B cell (primary cell): ENCODE results near the gene ARHGAP42. TPM values are rescaled to one million over a fixed set of nuclear protein-coding genes. Genes with fewer than 3 reads are reported as not detected.

ENCODE experiments used
- ATAC-seq: fragments of 200-7000 bp; cut with Tn5 transposase; one replicate; pipeline ENCODE4 v1.10.0; 2021; ENCODE audit warnings: low read depth, mild to moderate bottlenecking, moderate number of reproducible peaks, moderate library complexity
- CTCF ChIA-PET: fragments of 350-600 bp; sonication (Branson Sonifier 250); formaldehyde crosslinking; loops from one replicate; lab custom pipeline; 2021; ENCODE audit warnings: antibody characterized with exemption, inconsistent platforms; lab: Charles Lee
- POLR2A ChIA-PET: fragments of 350-600 bp; sonication (Branson Sonifier 250); formaldehyde crosslinking; loops from one replicate; lab custom pipeline; 2021; ENCODE audit warnings: antibody characterized with exemption; lab: Charles Lee
- DNase-seq: peaks from one replicate; pipeline ENCODE4 v3.0.0; 2013
- H2AFZ ChIP-seq: 2 replicates; pipeline ENCODE4 v1.6.1; 2012; ENCODE audit warnings: mild to moderate bottlenecking, low read depth, low read length; ENCODE audit not compliant: insufficient read depth, poor library complexity, severe bottlenecking
- H3K27ac ChIP-seq, 2 donors: 1 replicate in 1 of 2; 2 replicates in 1 of 2; pipeline ENCODE4 v1.5.1; 2012 to 2013; ENCODE audit warnings: low read length in 2 of 2, mild to moderate bottlenecking in 2 of 2, moderate library complexity in 1 of 2
- H3K27me3 ChIP-seq, 4 experiments: fragments of 200-600 bp in 1 of 4; sonication (generic) in 1 of 4; replicated peaks in 1 of 4; 1 replicate in 2 of 4; 2 replicates in 2 of 4; pipeline versions ENCODE4 v1.6.1 to v1.7.0; 2013 to 2016; ENCODE audit warnings: low read length in 3 of 4, mild to moderate bottlenecking in 2 of 4, mixed read lengths in 1 of 4, moderate library complexity in 1 of 4; ENCODE audit not compliant: insufficient read depth in 4 of 4, control insufficient read depth in 3 of 4; ENCODE audit errors: control extremely low read depth in 1 of 4
- H3K36me3 ChIP-seq, 2 experiments: replicated peaks in 1 of 2; 1 replicate in 1 of 2; 2 replicates in 1 of 2; pipeline versions ENCODE4 v1.6.1 to v1.7.1; 2013; ENCODE audit warnings: low read length in 1 of 2; ENCODE audit not compliant: insufficient read depth in 2 of 2, control insufficient read depth in 1 of 2; ENCODE audit errors: control extremely low read depth in 1 of 2, extremely low read depth in 1 of 2
- H3K4me1 ChIP-seq, 2 donors: fragments of 200-600 bp in 1 of 2; sonication (generic) in 1 of 2; 1 replicate in 1 of 2; 2 replicates in 1 of 2; pipeline versions ENCODE4 v1.5.1 to v1.6.1; 2013 to 2017; ENCODE audit warnings: low read length in 2 of 2; ENCODE audit not compliant: control insufficient read depth in 2 of 2, insufficient read depth in 2 of 2
- H3K4me2 ChIP-seq: replicated peaks from 2 replicates; pipeline ENCODE3; 2012; ENCODE audit warnings: mild to moderate bottlenecking, low read depth, low read length; ENCODE audit not compliant: poor library complexity, severe bottlenecking
- H3K4me3 ChIP-seq, 5 experiments: fragments of 200-600 bp in 1 of 5; sonication (generic) in 1 of 5; 1 replicate in 3 of 5; 2 replicates in 2 of 5; pipeline versions ENCODE4 v1.5.1 to v1.7.0; 2011 to 2016; ENCODE audit warnings: low read length in 4 of 5, mild to moderate bottlenecking in 4 of 5, low read depth in 2 of 5, control low read depth in 1 of 5, moderate library complexity in 1 of 5; ENCODE audit not compliant: insufficient read depth in 1 of 5; ENCODE audit errors: control extremely low read depth in 1 of 5, extremely low read depth in 1 of 5
- H3K79me2 ChIP-seq: fragments of 200-600 bp; sonication (generic); one replicate; pipeline ENCODE4 v1.6.0; 2016; ENCODE audit warnings: low read length; ENCODE audit not compliant: control insufficient read depth, insufficient read depth
- H3K9ac ChIP-seq: fragments of 200-600 bp; sonication (generic); 2 replicates; pipeline ENCODE4 v1.6.1; 2017; ENCODE audit warnings: mild to moderate bottlenecking, low read length, moderate library complexity
- H3K9me3 ChIP-seq, 3 donors: one replicate each; pipeline versions ENCODE4 v1.6.1 to v1.7.1; 2013; ENCODE audit warnings: low read length in 2 of 3; ENCODE audit not compliant: control insufficient read depth in 2 of 3, insufficient read depth in 1 of 3; ENCODE audit errors: control extremely low read depth in 1 of 3
- H4K20me1 ChIP-seq: 2 replicates; pipeline ENCODE4 v1.6.0; 2012; ENCODE audit warnings: mild to moderate bottlenecking, low read length; ENCODE audit not compliant: insufficient read depth, control insufficient read depth, poor library complexity, severe bottlenecking
- H3K27ac Mint-ChIP-seq: one replicate; pipeline ENCODE4 v1.8.0; 2021; ENCODE audit warnings: mixed read lengths
- H3K27me3 Mint-ChIP-seq: one replicate; pipeline ENCODE4 v1.8.0; 2021; ENCODE audit warnings: mixed read lengths
- H3K4me1 Mint-ChIP-seq: one replicate; pipeline ENCODE4 v1.8.0; 2021; ENCODE audit warnings: mixed read lengths
- H3K4me3 Mint-ChIP-seq: one replicate; pipeline ENCODE4 v1.8.0; 2021; ENCODE audit warnings: mixed read lengths
- H3K9me3 Mint-ChIP-seq: one replicate; pipeline ENCODE4 v1.8.0; 2022; ENCODE audit warnings: mixed read lengths; ENCODE audit not compliant: insufficient read depth
- CTCF ChIP-seq: fragments of 200-600 bp; IDR thresholded peaks from one replicate; pipeline ENCODE4 v1.8.0; 2022; ENCODE audit warnings: antibody characterized with exemption, mild to moderate bottlenecking
- EZH2 ChIP-seq: IDR thresholded peaks from 2 replicates; pipeline ENCODE4 v1.6.1; 2012; ENCODE audit warnings: borderline replicate concordance, low read depth, mild to moderate bottlenecking, moderate library complexity, low read length; ENCODE audit not compliant: insufficient read depth, poor library complexity, severe bottlenecking
- WGBS: methylation state at CpG from one replicate; pipeline ENCODE4 v1.1.5; 2013; ENCODE audit warnings: missing lambda C conversion rate; ENCODE audit not compliant: insufficient coverage; 5-methylcytosine and 5-hydroxymethylcytosine counted together
- intact Hi-C: fragments of 100-400 bp; cut with micrococcal nuclease; formaldehyde crosslinking; loops from one replicate; pipeline ENCODE4 v1.10.0; 2022
- polyA plus RNA-seq: library from polyadenylated mRNA; depleted of rRNA; stranded (reverse); fragments of >200 nt; gene quantifications from 2 replicates; pipeline ENCODE4 v1.2.3, GENCODE V29; 2012
- total RNA-seq, 2 donors: library from RNA; stranded (reverse); fragments of 120-200 nt in 1 of 2; gene quantifications; 1 replicate in 1 of 2; 2 replicates in 1 of 2; pipeline versions ENCODE4 v1.2.3 to v1.2.4, GENCODE V29; 2013 to 2022

Gene ARHGAP42
- total and polyA plus RNA-seq, 2 donors (not counting 1 experiment from before 2014, with no cell fraction given) = 3.8 to 4.9 TPM

- Histone ChIP-seq H3K36me3 (peaks cover 0 to 2% of the 10 kb centered on the region in 2 experiments), H3K79me2 (no peaks in the 10 kb centered on the region), H3K4me3 (no peak overlapping the region), H3K9me3 (no peaks in the 10 kb centered on the region), H2AFZ (no peak overlapping the region), H3K4me2 (no peak overlapping the region), H3K27me3 (no peaks in the 10 kb centered on the region), H4K20me1 (no peaks in the 10 kb centered on the region), H3K9ac (no peak overlapping the region), H3K4me1 (no peaks in the 10 kb centered on the region), H3K27ac (no peak overlapping the region)
- Mint-ChIP-seq H3K4me1 (no peaks in the 10 kb centered on the region), H3K27ac (no peak overlapping the region), H3K27me3 (no peaks in the 10 kb centered on the region), H3K9me3 (no peaks in the 10 kb centered on the region), H3K4me3 (no peak overlapping the region)
- TF ChIP-seq EZH2 (no peak), CTCF (no peak)
- CTCF ChIA-PET = interaction anchor here (0.8 kb wide), 1 partner anchor 13 kb away, joined by 3 read pairs; no protein-coding TSS in a partner anchor
- ATAC-seq (no peak), DNase-seq (no peak)
- intact Hi-C loops = no loop called here
- WGBS = 71% methylated on average over 1 of the region's 2 CpGs
- POLR2A ChIA-PET = no interaction called here
Measured at GRCh38 chr11:100991541-100991940, 304.5 kb downstream of the ARHGAP42 start.

GRCh38 chr11:100994966-100995365 is 307.9 kb downstream of the ARHGAP42 start:
- Mint-ChIP-seq H3K4me3 (no peak overlapping the region), H3K4me1 (no peaks in the 10 kb centered on the region), H3K9me3 (no peaks in the 10 kb centered on the region), H3K27me3 (no peaks in the 10 kb centered on the region), H3K27ac (no peak overlapping the region)
- no peak overlapping the region for H3K4me3 ChIP-seq
- no peaks in the 10 kb centered on the region for H3K79me2 ChIP-seq
- H4K20me1 ChIP-seq = no peaks in the 10 kb centered on the region
- ChIA-PET CTCF (no interaction called here), POLR2A (no interaction called here)
- no peak overlapping the region for H3K27ac ChIP-seq
- DNase-seq (no peak), ATAC-seq (no peak)
- no peaks in the 10 kb centered on the region for H3K4me1 ChIP-seq
- TF ChIP-seq EZH2 = no peak
- TF ChIP-seq CTCF = no peak
- no peaks in the 10 kb centered on the region for H3K27me3 ChIP-seq
- H2AFZ ChIP-seq = no peak overlapping the region
- H3K4me2 ChIP-seq = no peak overlapping the region
- no peaks in the 10 kb centered on the region for H3K9me3 ChIP-seq
- H3K9ac ChIP-seq = no peak overlapping the region
- intact Hi-C loops = no loop called here
- WGBS = 100% methylated on average over 1 of the region's 2 CpGs
- H3K36me3 ChIP-seq = no peaks in the 10 kb centered on the region
